K562 (cell line): ENCODE data around the gene ADAR. TPM values are rescaled to one million over a fixed set of nuclear protein-coding genes. Genes with fewer than 3 reads are reported as not detected.

Experiments
- ATF3 ChIP-seq, 2 experiments: fragments of 450-650 bp in 1 of 2; sonication (generic) in 1 of 2; formaldehyde crosslinking in 1 of 2; IDR thresholded peaks in 1 of 2; conservative IDR thresholded peaks in 1 of 2; 2 replicates each; pipeline versions ENCODE4 v1.6.1 to v1.8.1; 2016 to 2023; ENCODE audit warnings: mild to moderate bottlenecking in 2 of 2, moderate library complexity in 2 of 2, inconsistent platforms in 1 of 2, missing genetic modification reagents in 1 of 2
- CHD2 ChIP-seq: IDR thresholded peaks from 2 replicates; pipeline ENCODE4 v1.6.1; 2011; ENCODE audit warnings: low read depth, low read length
- DEAF1 ChIP-seq: fragments of 450-650 bp; formaldehyde crosslinking; IDR thresholded peaks from 2 replicates; pipeline ENCODE4 v1.4.0; 2020; ENCODE audit warnings: mild to moderate bottlenecking, moderate library complexity
- ELF1 ChIP-seq: fragments of 200-800 bp; sonication (Bioruptor generic); IDR thresholded peaks from 2 replicates; pipeline ENCODE4 v1.6.1; 2016; ENCODE audit warnings: missing genetic modification characterization, missing compliant biosample characterization
- ELF2 ChIP-seq: fragments of 250-450 bp; sonication (Bioruptor Pico); IDR thresholded peaks from 2 replicates; pipeline ENCODE4 v1.5.0; 2021; ENCODE audit warnings: mild to moderate bottlenecking
- FUS ChIP-seq: fragments of 200-400 bp; formaldehyde crosslinking; optimal IDR thresholded peaks from 2 replicates; pipeline ENCODE3; 2017; ENCODE audit warnings: low read depth, low read length
- PHF20 ChIP-seq: fragments of 450-650 bp; IDR thresholded peaks from 2 replicates; pipeline ENCODE4 v1.6.1; 2018; ENCODE audit not compliant: partially characterized antibody
- RB1 ChIP-seq: fragments of 450-650 bp; IDR thresholded peaks from 2 replicates; pipeline ENCODE4 v1.6.1; 2017; ENCODE audit warnings: low read depth, mild to moderate bottlenecking
- U2AF1 ChIP-seq: fragments of 200-400 bp; formaldehyde crosslinking; optimal IDR thresholded peaks from 2 replicates; pipeline ENCODE3; 2017; ENCODE audit warnings: mild to moderate bottlenecking, low read depth, low read length, moderate library complexity
- ZFP30 ChIP-seq: fragments of 250-450 bp; sonication (Bioruptor Pico); IDR thresholded peaks from 2 replicates; pipeline ENCODE4 v1.8.0; 2022; ENCODE audit warnings: moderate library complexity, mild to moderate bottlenecking, inconsistent platforms, borderline replicate concordance
- ZNF143 ChIP-seq: sonication (generic); formaldehyde crosslinking; IDR thresholded peaks from 2 replicates; pipeline ENCODE4 v1.9.0; 2022; ENCODE audit warnings: mild to moderate bottlenecking, missing genetic modification reagents
- ZNF217 ChIP-seq: sonication (generic); formaldehyde crosslinking; IDR thresholded peaks from 2 replicates; pipeline ENCODE4 v1.8.0; 2022; ENCODE audit warnings: mild to moderate bottlenecking, missing genetic modification reagents
- polyA plus RNA-seq, 8 experiments: library from polyadenylated mRNA; depleted of rRNA in 4 of 8; stranded (reverse) in 5 of 8; unstranded in 3 of 8; fragments of >200 nt; fragmentation: Nextera tagmentation in 2 of 8; fragmentation: Illumina TruSeq in 1 of 8; extraction: Ambion mirVana in 2 of 8; extraction: Trizol in 1 of 8; gene quantifications; 2 replicates each; pipeline versions ENCODE4 v1.2.1 to v1.2.3, GENCODE V29; 2011 to 2014; ENCODE audit warnings: inconsistent platforms in 1 of 8, missing spikeins in 1 of 8
- total RNA-seq, 7 experiments: library from RNA; depleted of rRNA in 6 of 7; stranded (reverse); fragments of >200 nt in 6 of 7; fragmentation: Illumina TruSeq in 2 of 7; extraction: Trizol in 2 of 7; gene quantifications; 2 replicates each; pipeline versions ENCODE4 v1.2.1 to v1.2.3, GENCODE V29; 2011 to 2021; ENCODE audit warnings: low replicate concordance in 1 of 7
- TF ChIP-seq, protein P1 (sequence below): sonication (generic); formaldehyde crosslinking; IDR thresholded peaks from 2 replicates; pipeline ENCODE4 v1.8.1; 2023; ENCODE audit warnings: mild to moderate bottlenecking, missing genetic modification reagents
- TF ChIP-seq, protein P2 (sequence below): fragments of 250-450 bp; sonication (Bioruptor Pico); IDR thresholded peaks from 2 replicates; pipeline ENCODE4 v1.4.0; 2020; ENCODE audit warnings: mild to moderate bottlenecking, moderate library complexity, borderline replicate concordance
- TF ChIP-seq, protein P3 (sequence below): sonication (generic); formaldehyde crosslinking; IDR thresholded peaks from 2 replicates; pipeline ENCODE4 v1.8.0; 2022; ENCODE audit warnings: mild to moderate bottlenecking, low read depth, missing genetic modification reagents

ADAR gene
- total and polyA plus RNA-seq, 9 of the 15 experiments (the other 6 are each of a cell fraction or from before 2014, with no cell fraction given), result 30.1 to 123 (median 60.2) TPM

DNA sequence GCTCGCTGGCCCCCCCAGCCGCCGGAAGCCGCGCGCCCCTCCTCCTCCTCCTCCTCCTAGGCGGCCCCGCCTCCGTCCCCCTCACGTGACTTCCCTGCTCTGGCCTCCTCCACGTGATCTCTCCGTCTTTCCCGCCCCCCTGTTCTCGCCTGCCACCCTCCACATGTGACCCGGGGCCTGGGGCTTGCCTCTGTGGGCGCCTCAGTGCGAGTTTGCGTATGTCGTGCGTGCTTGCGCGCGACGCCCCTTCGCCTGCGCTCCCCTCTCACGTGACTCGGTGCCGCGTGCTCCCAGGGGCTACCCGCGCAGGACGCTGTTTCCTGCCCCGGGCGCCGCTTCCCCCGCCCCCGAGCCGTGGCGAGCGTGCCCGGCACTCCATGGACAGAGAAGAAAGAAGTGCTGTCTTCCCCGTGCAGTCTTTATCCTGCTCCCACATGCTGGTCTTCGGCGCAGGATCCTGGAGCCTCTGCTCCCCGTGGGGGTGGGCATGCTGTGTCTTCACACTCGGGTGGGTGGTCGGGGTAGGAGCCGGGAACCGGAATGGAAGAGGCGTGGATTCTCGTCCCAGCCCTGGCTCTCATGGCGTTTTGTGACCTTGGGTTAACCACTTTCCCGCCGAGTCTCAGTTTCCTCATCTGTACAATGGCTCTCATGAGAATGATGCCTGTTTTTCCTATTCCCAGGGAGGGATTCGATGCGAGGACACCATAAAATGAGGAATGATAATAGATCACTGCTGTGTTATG, 49.1 kb downstream of the ADAR start (continued):
- TF ChIP-seq, protein P1, sequence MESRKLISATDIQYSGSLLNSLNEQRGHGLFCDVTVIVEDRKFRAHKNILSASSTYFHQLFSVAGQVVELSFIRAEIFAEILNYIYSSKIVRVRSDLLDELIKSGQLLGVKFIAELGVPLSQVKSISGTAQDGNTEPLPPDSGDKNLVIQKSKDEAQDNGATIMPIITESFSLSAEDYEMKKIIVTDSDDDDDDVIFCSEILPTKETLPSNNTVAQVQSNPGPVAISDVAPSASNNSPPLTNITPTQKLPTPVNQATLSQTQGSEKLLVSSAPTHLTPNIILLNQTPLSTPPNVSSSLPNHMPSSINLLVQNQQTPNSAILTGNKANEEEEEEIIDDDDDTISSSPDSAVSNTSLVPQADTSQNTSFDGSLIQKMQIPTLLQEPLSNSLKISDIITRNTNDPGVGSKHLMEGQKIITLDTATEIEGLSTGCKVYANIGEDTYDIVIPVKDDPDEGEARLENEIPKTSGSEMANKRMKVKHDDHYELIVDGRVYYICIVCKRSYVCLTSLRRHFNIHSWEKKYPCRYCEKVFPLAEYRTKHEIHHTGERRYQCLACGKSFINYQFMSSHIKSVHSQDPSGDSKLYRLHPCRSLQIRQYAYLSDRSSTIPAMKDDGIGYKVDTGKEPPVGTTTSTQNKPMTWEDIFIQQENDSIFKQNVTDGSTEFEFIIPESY (CRISPR knock-in tag), result peak; percentile 92
- TF ChIP-seq ELF1 (tag) (peak; percentile 85; the same call in 1 of the 2 replicates), ZNF217 (CRISPR knock-in tag) (no peak), CHD2 (peak; percentile 35; the same call in 1 of the 2 replicates), ZFP30 (CRISPR knock-in tag) (no peak), ZNF143 (CRISPR knock-in tag) (peak; percentile 70), ELF2 (0 out of 2 replicates have a peak, but pooled peaks have one; percentile 18), PHF20 (peak; percentile 78), DEAF1 (CRISPR knock-in tag) (no peak), RB1 (peak; percentile 50; the same call in 1 of the 2 replicates), FUS (no peak), ATF3 (IDR thresholded peaks at IDR 0.05) (peak; percentile 34; the same call in 1 of the 2 replicates), ATF3 (CRISPR knock-in tag; conservative IDR thresholded peaks at IDR 0.05) (peak; percentile 60; the same call in 1 of the 2 replicates), U2AF1 (no peak)
- TF ChIP-seq, protein P2, sequence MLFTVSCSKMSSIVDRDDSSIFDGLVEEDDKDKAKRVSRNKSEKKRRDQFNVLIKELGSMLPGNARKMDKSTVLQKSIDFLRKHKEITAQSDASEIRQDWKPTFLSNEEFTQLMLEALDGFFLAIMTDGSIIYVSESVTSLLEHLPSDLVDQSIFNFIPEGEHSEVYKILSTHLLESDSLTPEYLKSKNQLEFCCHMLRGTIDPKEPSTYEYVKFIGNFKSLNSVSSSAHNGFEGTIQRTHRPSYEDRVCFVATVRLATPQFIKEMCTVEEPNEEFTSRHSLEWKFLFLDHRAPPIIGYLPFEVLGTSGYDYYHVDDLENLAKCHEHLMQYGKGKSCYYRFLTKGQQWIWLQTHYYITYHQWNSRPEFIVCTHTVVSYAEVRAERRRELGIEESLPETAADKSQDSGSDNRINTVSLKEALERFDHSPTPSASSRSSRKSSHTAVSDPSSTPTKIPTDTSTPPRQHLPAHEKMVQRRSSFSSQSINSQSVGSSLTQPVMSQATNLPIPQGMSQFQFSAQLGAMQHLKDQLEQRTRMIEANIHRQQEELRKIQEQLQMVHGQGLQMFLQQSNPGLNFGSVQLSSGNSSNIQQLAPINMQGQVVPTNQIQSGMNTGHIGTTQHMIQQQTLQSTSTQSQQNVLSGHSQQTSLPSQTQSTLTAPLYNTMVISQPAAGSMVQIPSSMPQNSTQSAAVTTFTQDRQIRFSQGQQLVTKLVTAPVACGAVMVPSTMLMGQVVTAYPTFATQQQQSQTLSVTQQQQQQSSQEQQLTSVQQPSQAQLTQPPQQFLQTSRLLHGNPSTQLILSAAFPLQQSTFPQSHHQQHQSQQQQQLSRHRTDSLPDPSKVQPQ (CRISPR knock-in tag), result peak; percentile 73; the same call in 1 of the 2 replicates
- TF ChIP-seq, protein P3, sequence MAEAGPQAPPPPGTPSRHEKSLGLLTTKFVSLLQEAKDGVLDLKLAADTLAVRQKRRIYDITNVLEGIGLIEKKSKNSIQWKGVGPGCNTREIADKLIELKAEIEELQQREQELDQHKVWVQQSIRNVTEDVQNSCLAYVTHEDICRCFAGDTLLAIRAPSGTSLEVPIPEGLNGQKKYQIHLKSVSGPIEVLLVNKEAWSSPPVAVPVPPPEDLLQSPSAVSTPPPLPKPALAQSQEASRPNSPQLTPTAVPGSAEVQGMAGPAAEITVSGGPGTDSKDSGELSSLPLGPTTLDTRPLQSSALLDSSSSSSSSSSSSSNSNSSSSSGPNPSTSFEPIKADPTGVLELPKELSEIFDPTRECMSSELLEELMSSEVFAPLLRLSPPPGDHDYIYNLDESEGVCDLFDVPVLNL (CRISPR knock-in tag), result peak; percentile 88
